Measurements from ENCODE around the gene IL32. TPM values are rescaled to one million over a fixed set of nuclear protein-coding genes. Genes with fewer than 3 reads are reported as not detected.

Gene IL32
- polyA plus RNA-seq, 1 donor from 2014 or later: not detected

DNA sequence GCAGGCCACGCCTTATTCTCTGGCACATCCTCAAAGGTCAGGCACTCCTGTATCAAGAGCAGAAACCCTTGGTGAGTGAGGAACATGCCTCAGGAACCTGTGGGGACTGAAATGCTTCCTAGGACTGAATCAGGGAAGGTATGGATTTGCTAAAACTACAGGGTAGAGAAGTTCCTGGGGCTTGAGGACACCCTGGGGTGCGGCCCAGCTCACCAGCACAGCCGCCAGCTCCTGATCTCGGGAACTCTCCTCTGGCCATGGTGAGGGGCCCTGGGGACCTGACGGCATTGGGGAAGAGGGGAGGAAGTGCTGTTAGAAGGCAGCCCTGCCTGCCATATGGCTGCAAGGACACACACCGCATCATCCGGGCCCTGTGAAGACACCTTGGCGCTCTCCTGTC lies 26.1 kb downstream of the IL32 start:
- no peak overlapping the region for H2AFZ ChIP-seq (ENCODE audit: low read depth, low read length)
- no peak overlapping the region for H3K4me3 ChIP-seq (ENCODE audit: low read length)
- H3K9ac ChIP-seq (ENCODE audit: low read length): no peak overlapping the region
- no peaks in the 10 kb centered on the region for H3K9me3 ChIP-seq (ENCODE audit: low read length)
- no peaks in the 10 kb centered on the region for H3K36me3 ChIP-seq (ENCODE audit: insufficient read depth, low read length)
- no peaks in the 10 kb centered on the region for H3K9me2 ChIP-seq (ENCODE audit: insufficient read depth, low read length)
- TF ChIP-seq EZH2 (IDR thresholded peaks at IDR 0.05; ENCODE audit: borderline replicate concordance, insufficient read depth, low read length, poor library complexity, severe bottlenecking) (no peak), MXI1 (conservative IDR thresholded peaks at IDR 0.05; ENCODE audit: poor library complexity, severe bottlenecking) (no peak), EP300 (conservative IDR thresholded peaks at IDR 0.05; ENCODE audit: poor library complexity, severe bottlenecking) (no peak), RAD21 (conservative IDR thresholded peaks at IDR 0.05) (no peak), SMC3 (conservative IDR thresholded peaks at IDR 0.05; ENCODE audit: poor library complexity) (no peak), POLR2AphosphoS5 (IDR thresholded peaks at IDR 0.05) (no peak), TAF1 (IDR thresholded peaks at IDR 0.05; ENCODE audit: low read depth) (no peak)
- TF ChIP-seq, protein P1, sequence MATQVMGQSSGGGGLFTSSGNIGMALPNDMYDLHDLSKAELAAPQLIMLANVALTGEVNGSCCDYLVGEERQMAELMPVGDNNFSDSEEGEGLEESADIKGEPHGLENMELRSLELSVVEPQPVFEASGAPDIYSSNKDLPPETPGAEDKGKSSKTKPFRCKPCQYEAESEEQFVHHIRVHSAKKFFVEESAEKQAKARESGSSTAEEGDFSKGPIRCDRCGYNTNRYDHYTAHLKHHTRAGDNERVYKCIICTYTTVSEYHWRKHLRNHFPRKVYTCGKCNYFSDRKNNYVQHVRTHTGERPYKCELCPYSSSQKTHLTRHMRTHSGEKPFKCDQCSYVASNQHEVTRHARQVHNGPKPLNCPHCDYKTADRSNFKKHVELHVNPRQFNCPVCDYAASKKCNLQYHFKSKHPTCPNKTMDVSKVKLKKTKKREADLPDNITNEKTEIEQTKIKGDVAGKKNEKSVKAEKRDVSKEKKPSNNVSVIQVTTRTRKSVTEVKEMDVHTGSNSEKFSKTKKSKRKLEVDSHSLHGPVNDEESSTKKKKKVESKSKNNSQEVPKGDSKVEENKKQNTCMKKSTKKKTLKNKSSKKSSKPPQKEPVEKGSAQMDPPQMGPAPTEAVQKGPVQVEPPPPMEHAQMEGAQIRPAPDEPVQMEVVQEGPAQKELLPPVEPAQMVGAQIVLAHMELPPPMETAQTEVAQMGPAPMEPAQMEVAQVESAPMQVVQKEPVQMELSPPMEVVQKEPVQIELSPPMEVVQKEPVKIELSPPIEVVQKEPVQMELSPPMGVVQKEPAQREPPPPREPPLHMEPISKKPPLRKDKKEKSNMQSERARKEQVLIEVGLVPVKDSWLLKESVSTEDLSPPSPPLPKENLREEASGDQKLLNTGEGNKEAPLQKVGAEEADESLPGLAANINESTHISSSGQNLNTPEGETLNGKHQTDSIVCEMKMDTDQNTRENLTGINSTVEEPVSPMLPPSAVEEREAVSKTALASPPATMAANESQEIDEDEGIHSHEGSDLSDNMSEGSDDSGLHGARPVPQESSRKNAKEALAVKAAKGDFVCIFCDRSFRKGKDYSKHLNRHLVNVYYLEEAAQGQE (IDR thresholded peaks at IDR 0.05; ENCODE audit: borderline replicate concordance): no peak
- TF ChIP-seq, protein P2, sequence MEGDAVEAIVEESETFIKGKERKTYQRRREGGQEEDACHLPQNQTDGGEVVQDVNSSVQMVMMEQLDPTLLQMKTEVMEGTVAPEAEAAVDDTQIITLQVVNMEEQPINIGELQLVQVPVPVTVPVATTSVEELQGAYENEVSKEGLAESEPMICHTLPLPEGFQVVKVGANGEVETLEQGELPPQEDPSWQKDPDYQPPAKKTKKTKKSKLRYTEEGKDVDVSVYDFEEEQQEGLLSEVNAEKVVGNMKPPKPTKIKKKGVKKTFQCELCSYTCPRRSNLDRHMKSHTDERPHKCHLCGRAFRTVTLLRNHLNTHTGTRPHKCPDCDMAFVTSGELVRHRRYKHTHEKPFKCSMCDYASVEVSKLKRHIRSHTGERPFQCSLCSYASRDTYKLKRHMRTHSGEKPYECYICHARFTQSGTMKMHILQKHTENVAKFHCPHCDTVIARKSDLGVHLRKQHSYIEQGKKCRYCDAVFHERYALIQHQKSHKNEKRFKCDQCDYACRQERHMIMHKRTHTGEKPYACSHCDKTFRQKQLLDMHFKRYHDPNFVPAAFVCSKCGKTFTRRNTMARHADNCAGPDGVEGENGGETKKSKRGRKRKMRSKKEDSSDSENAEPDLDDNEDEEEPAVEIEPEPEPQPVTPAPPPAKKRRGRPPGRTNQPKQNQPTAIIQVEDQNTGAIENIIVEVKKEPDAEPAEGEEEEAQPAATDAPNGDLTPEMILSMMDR (IDR thresholded peaks at IDR 0.05; ENCODE audit: poor library complexity, severe bottlenecking): no peak
- no peak overlapping the region for H3K4me2 ChIP-seq (ENCODE audit: low read length)
- H3K27me3 ChIP-seq (ENCODE audit: insufficient read depth, low read depth, low read length): no peaks in the 10 kb centered on the region
- H4K20me1 ChIP-seq (ENCODE audit: insufficient read depth): no peaks in the 10 kb centered on the region
- H3K27ac ChIP-seq (ENCODE audit: low read length): no peak overlapping the region
- H3K79me2 ChIP-seq (replicated peaks; ENCODE audit: insufficient read depth, low read length): no peaks in the 10 kb centered on the region
- no peaks in the 10 kb centered on the region for H3F3A ChIP-seq (ENCODE audit: insufficient read depth, low read length, poor library complexity, severe bottlenecking)

DNA sequence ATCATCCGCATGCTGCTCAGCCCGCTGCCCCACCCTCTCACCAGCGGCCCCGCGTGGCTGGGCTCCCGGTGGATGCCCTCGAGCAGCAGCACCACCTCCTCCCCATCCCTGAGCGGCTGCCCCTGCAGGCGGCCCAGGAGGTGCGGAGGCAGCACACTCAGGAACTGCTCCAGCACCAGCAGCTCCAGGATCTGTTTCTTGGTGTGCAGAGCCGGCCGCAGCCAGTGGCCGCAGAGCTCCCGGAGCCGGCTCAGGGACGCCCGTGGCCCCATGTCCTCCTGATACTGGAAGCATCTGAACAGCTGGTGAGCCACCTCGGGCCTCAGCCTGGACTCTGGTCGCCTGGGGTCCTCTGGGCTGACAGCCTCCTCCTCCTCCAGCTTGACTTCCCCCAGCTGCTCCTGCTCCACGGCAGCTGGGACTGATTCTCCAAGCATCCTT lies 27.1 kb downstream of the IL32 start:
- H3K4me3 ChIP-seq (ENCODE audit: low read length): no peak overlapping the region
- no peaks in the 10 kb centered on the region for H3K9me3 ChIP-seq (ENCODE audit: low read length)
- H3K27me3 ChIP-seq (ENCODE audit: insufficient read depth, low read depth, low read length): peaks cover 5% of the 10 kb centered on the region
- no peaks in the 10 kb centered on the region for H3K9me2 ChIP-seq (ENCODE audit: insufficient read depth, low read length)
- no peaks in the 10 kb centered on the region for H3K36me3 ChIP-seq (ENCODE audit: insufficient read depth, low read length)
- no peak overlapping the region for H3K4me2 ChIP-seq (ENCODE audit: low read length)
- H3K79me2 ChIP-seq (replicated peaks; ENCODE audit: insufficient read depth, low read length): no peaks in the 10 kb centered on the region
- TF ChIP-seq, protein P1 (IDR thresholded peaks at IDR 0.05; ENCODE audit: borderline replicate concordance): no peak
- TF ChIP-seq MXI1 (conservative IDR thresholded peaks at IDR 0.05; ENCODE audit: poor library complexity, severe bottlenecking): no peak
- TF ChIP-seq EP300 (conservative IDR thresholded peaks at IDR 0.05; ENCODE audit: poor library complexity, severe bottlenecking): no peak
- no peak for TF ChIP-seq SMC3 (conservative IDR thresholded peaks at IDR 0.05; ENCODE audit: poor library complexity)
- TF ChIP-seq POLR2AphosphoS5 (IDR thresholded peaks at IDR 0.05): no peak
- TF ChIP-seq RAD21 (conservative IDR thresholded peaks at IDR 0.05): no peak
- TF ChIP-seq TAF1 (IDR thresholded peaks at IDR 0.05; ENCODE audit: low read depth): no peak
- no peak overlapping the region for H3K9ac ChIP-seq (ENCODE audit: low read length)
- H3F3A ChIP-seq (ENCODE audit: insufficient read depth, low read length, poor library complexity, severe bottlenecking): no peaks in the 10 kb centered on the region
- no peaks in the 10 kb centered on the region for H4K20me1 ChIP-seq (ENCODE audit: insufficient read depth)
- H2AFZ ChIP-seq (ENCODE audit: low read depth, low read length): no peak overlapping the region
- no peak overlapping the region for H3K27ac ChIP-seq (ENCODE audit: low read length)
